Sigmoid colon (tissue), 7 donors: ENCODE data around the gene FEZ2. TPM values are rescaled to one million over a fixed set of nuclear protein-coding genes. Genes with fewer than 3 reads are reported as not detected.

Source experiments
- DNase-seq: peaks from one replicate; pipeline ENCODE4 v3.0.0-alpha.2; 2019
- H3K27ac ChIP-seq, 4 donors: fragments of 200-600 bp; sonication (generic); one replicate each; pipeline ENCODE4 v1.5.1; 2016 to 2019; ENCODE audit warnings: mild to moderate bottlenecking in 1 of 4
- H3K27me3 ChIP-seq, 3 donors: fragments of 200-600 bp; sonication (generic); one replicate each; pipeline ENCODE4 v1.5.1; 2019; ENCODE audit warnings: mild to moderate bottlenecking in 1 of 3
- H3K36me3 ChIP-seq, 4 donors: fragments of 200-600 bp; sonication (generic); one replicate each; pipeline ENCODE4 v1.5.1; 2016 to 2019
- H3K4me1 ChIP-seq, 4 donors: fragments of 200-600 bp; sonication (generic); one replicate each; pipeline ENCODE4 v1.5.1; 2017 to 2019
- H3K4me3 ChIP-seq, 4 donors: fragments of 200-600 bp; sonication (generic); one replicate each; pipeline ENCODE4 v1.5.1; 2017 to 2019; ENCODE audit warnings: mild to moderate bottlenecking in 2 of 4, moderate library complexity in 1 of 4
- H3K9me3 ChIP-seq, 4 donors: fragments of 200-600 bp in 3 of 4; sonication (generic) in 3 of 4; one replicate each; pipeline versions ENCODE4 v1.5.1 to v1.6.1; 2013 to 2019
- EP300 ChIP-seq, 4 donors: sonication (generic); formaldehyde crosslinking; IDR thresholded peaks; one replicate each; pipeline ENCODE4 v1.6.1; 2017; ENCODE audit warnings: antibody characterized with exemption in 4 of 4
- POLR2A ChIP-seq, 2 donors: fragments of 450-650 bp; IDR thresholded peaks; one replicate each; pipeline ENCODE4 v1.6.1; 2016; ENCODE audit warnings: antibody characterized with exemption in 2 of 2, mild to moderate bottlenecking in 2 of 2, moderate library complexity in 2 of 2
- POLR2AphosphoS5 ChIP-seq, 4 donors: sonication (generic); formaldehyde crosslinking; IDR thresholded peaks; one replicate each; pipeline ENCODE4 v1.6.1; 2017; ENCODE audit warnings: antibody characterized with exemption in 4 of 4
- WGBS, 2 donors: extraction: QIAGEN DNeasy Blood & Tissue Kit; methylation state at CpG; one replicate each; pipeline ENCODE4 v1.1.7; 2013; 5-methylcytosine and 5-hydroxymethylcytosine counted together
- intact Hi-C: fragments of 100-400 bp; cut with DNase I; formaldehyde crosslinking; loops from one replicate; pipeline ENCODE4 v1.15.1; 2023
- polyA plus RNA-seq, 3 donors: library from polyadenylated mRNA; stranded (reverse); fragments of 200-250 nt; gene quantifications; one replicate each; pipeline ENCODE4 v1.2.3, GENCODE V29; 2013
- total RNA-seq, 4 donors: library from RNA; depleted of rRNA; stranded (reverse); fragments of >200 nt; gene quantifications; one replicate each; pipeline ENCODE4 v1.1.0, GENCODE V29; 2016
- TF ChIP-seq, protein P1 (sequence below), 4 experiments: fragments of 450-650 bp in 3 of 4; fragments of 200-600 bp in 1 of 4; IDR thresholded peaks; one replicate each; pipeline ENCODE4 v1.5.1; 2016 to 2019; ENCODE audit warnings: antibody characterized with exemption in 4 of 4, mild to moderate bottlenecking in 3 of 4, moderate library complexity in 2 of 4
- donor health status: healthy with polysubstance abuse.
- donor health status: Bipolar disorder and iron deficiency.
- donor health status: healthy.

FEZ2 gene
- total and polyA plus RNA-seq, 7 donors, result 25.9 to 53.9 (median 41.8) TPM

DNA sequence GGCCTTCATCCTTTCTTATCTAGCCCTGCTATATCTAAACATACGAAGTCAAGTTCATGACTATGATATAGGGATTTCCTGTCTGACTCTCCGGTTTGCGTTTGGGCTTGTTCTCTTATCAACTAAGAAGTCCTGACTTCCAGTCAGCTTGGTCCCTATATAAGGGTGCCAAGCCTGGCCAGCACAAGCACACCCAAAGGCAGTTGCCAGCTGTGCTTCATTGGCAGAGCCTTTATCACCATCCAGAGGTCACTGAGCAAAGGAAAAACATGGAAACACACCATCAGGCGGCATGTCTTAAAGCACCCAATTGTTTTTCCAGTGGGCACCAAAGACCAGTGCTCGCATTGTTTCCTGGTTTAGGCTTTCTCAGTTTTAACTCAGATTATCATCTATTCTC lies 72.7 kb downstream of the FEZ2 start:
- H3K27ac ChIP-seq, result no peak overlapping the region
- WGBS, 2 donors, result 92 to 93% methylated on average over 5 of the region's 5 CpGs

GRCh38 chr2:36523153-36523552 lies 74.8 kb downstream of the FEZ2 start:
- Histone ChIP-seq H3K36me3 (peaks cover 0 to 85% (median 26%) of the 10 kb centered on the region in 4 donors), H3K4me1 (no peaks in the 10 kb centered on the region), H3K9me3 (no peaks in the 10 kb centered on the region), H3K27me3 (no peaks in the 10 kb centered on the region), H3K27ac (no peak overlapping the region), H3K4me3 (no peak overlapping the region)
- DNase-seq, result no peak
- TF ChIP-seq, protein P1, sequence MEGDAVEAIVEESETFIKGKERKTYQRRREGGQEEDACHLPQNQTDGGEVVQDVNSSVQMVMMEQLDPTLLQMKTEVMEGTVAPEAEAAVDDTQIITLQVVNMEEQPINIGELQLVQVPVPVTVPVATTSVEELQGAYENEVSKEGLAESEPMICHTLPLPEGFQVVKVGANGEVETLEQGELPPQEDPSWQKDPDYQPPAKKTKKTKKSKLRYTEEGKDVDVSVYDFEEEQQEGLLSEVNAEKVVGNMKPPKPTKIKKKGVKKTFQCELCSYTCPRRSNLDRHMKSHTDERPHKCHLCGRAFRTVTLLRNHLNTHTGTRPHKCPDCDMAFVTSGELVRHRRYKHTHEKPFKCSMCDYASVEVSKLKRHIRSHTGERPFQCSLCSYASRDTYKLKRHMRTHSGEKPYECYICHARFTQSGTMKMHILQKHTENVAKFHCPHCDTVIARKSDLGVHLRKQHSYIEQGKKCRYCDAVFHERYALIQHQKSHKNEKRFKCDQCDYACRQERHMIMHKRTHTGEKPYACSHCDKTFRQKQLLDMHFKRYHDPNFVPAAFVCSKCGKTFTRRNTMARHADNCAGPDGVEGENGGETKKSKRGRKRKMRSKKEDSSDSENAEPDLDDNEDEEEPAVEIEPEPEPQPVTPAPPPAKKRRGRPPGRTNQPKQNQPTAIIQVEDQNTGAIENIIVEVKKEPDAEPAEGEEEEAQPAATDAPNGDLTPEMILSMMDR (IDR thresholded peaks at IDR 0.05), result no peak
- TF ChIP-seq POLR2A (IDR thresholded peaks at IDR 0.05), result no peak
- WGBS, 2 donors, result 82 to 86% methylated on average over 4 of the region's 4 CpGs
- intact Hi-C loops, result no loop called here

More for the DNA sequence above, 72.7 kb downstream of the FEZ2 start:
- no peaks in the 10 kb centered on the region for H3K27me3 ChIP-seq
- H3K36me3 ChIP-seq, result peaks cover 0 to 65% (median 22%) of the 10 kb centered on the region in 4 donors
- peaks cover 0 to 8% (median 0%) of the 10 kb centered on the region in 4 donors for H3K4me1 ChIP-seq
- intact Hi-C loops, result no loop called here
- no peak for DNase-seq
- TF ChIP-seq POLR2AphosphoS5 (IDR thresholded peaks at IDR 0.05), result no peak
- no peaks in the 10 kb centered on the region for H3K9me3 ChIP-seq
- no peak overlapping the region for H3K4me3 ChIP-seq

DNA sequence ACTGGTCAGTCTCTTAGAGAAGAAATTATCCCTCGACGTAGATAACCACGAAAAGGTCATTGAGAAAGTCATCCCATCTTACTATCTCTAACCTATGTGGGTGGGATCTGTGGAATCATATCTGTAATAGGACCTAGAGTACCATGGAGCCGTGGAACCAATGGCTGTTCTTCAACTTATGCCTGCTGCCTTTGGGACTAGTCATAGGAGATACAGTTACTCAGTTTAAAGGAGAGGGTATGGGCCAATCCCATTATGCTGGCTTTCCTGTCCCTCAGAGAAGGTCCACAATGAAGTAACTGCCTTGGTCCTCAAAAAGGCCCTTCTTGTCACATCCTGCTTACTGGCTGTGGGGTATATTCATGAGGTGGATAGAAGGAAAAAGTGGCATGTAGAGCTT lies 77.5 kb downstream of the FEZ2 start:
- H3K27ac ChIP-seq, result no peak overlapping the region
- no peaks in the 10 kb centered on the region for H3K27me3 ChIP-seq
- H3K4me1 ChIP-seq, result peaks cover 0 to 9% (median 0%) of the 10 kb centered on the region in 4 donors
- no peak overlapping the region for H3K4me3 ChIP-seq
- 94 to 95% methylated on average over 4 of the region's 4 CpGs for WGBS, 2 donors
- TF ChIP-seq POLR2AphosphoS5 (IDR thresholded peaks at IDR 0.05), result no peak
- no peak for TF ChIP-seq POLR2A (IDR thresholded peaks at IDR 0.05)
- no peak for TF ChIP-seq EP300 (IDR thresholded peaks at IDR 0.05)
- TF ChIP-seq, protein P1 (IDR thresholded peaks at IDR 0.05), result no peak
- H3K36me3 ChIP-seq, result peaks cover 7 to 96% (median 32%) of the 10 kb centered on the region in 4 donors
- H3K9me3 ChIP-seq, result no peaks in the 10 kb centered on the region
- intact Hi-C loops, result no loop called here
- DNase-seq, result no peak

DNA sequence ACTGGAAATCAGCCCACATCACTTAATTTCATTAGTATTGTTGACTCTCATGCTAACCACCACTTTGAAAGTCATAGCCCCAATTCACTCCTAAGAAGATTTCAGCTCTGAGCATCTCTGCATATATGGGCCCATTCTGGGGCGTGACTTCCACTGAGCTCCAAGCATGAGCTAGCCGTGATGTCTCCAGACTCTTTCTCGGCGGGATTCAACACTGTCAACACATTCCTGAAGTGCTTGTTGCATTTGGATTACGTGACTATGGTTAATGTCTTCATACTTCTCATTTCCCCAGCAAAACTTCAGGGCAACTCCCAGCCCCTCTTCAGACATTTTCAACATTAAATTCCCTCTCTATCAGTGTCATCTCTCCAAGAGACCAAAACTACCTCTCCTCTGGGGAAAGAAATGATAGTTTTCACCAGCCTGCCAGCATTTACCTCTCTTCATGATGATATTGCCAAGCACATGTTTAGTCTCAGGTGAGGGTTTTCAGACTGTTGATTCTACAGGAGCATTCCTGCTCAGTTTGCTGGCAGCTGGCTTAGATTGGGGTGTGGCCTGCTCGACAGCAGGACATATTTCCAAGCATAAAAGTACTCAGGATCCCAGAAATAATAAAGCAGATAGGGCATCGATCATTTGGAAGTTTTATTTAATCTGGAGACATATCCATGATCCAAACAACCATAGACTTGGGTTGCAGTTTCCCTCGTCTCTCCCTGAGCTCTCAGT lies 81.7 kb downstream of the FEZ2 start:
- TF ChIP-seq, protein P1 (IDR thresholded peaks at IDR 0.05), result no peak
- TF ChIP-seq POLR2AphosphoS5 (IDR thresholded peaks at IDR 0.05), result no peak
- no peak for TF ChIP-seq POLR2A (IDR thresholded peaks at IDR 0.05)
- no peak for TF ChIP-seq EP300 (IDR thresholded peaks at IDR 0.05)
- DNase-seq, result no peak
- Histone ChIP-seq H3K4me3 (no peak overlapping the region), H3K9me3 (no peaks in the 10 kb centered on the region), H3K4me1 (peaks cover 0 to 9% (median 0%) of the 10 kb centered on the region in 4 donors), H3K36me3 (peaks cover 22 to 94% (median 37%) of the 10 kb centered on the region in 4 donors), H3K27ac (peak overlapping the region in 1 of 4 donors; percentile 1), H3K27me3 (no peaks in the 10 kb centered on the region)
- 80 to 87% methylated on average over 8 of the region's 8 CpGs for WGBS, 2 donors
- intact Hi-C loops, result no loop called here

GRCh38 chr2:36515538-36515937 lies 82.4 kb downstream of the FEZ2 start:
- Histone ChIP-seq H3K36me3 (peaks cover 22 to 87% (median 32%) of the 10 kb centered on the region in 4 donors), H3K9me3 (no peaks in the 10 kb centered on the region), H3K27ac (no peak overlapping the region), H3K4me1 (peaks cover 0 to 9% (median 0%) of the 10 kb centered on the region in 4 donors), H3K27me3 (no peaks in the 10 kb centered on the region), H3K4me3 (no peak overlapping the region)
- DNase-seq, result no peak
- WGBS, 2 donors, result 96% methylated on average over 7 of the region's 7 CpGs
- intact Hi-C loops, result no loop called here
- no peak for TF ChIP-seq POLR2AphosphoS5 (IDR thresholded peaks at IDR 0.05)
